H1 (cell line): ENCODE data around the gene LDLRAD4. TPM values are rescaled to one million over a fixed set of nuclear protein-coding genes. Genes with fewer than 3 reads are reported as not detected.

ENCODE experiments used
- BRCA1 ChIP-seq: IDR thresholded peaks from 2 replicates; pipeline ENCODE4 v1.6.1; 2012; ENCODE audit warnings: low read depth, low read length, improper control_type of control experiment
- CHD7 ChIP-seq: fragments of 300-600 bp; sonication (generic); IDR thresholded peaks from 2 replicates; pipeline ENCODE4 v1.7.1; 2012; ENCODE audit warnings: low read length, moderate library complexity, mild to moderate bottlenecking, inconsistent platforms; ENCODE audit not compliant: insufficient replicate concordance
- CTCF ChIP-seq, 3 experiments: IDR thresholded peaks; 1 replicate in 2 of 3; 2 replicates in 1 of 3; pipeline versions ENCODE4 v1.5.1 to v1.6.1; 2011; ENCODE audit warnings: low read length in 3 of 3, mild to moderate bottlenecking in 3 of 3, inconsistent platforms in 2 of 3, low read depth in 1 of 3, moderate library complexity in 1 of 3; ENCODE audit not compliant: insufficient read depth in 1 of 3; ENCODE audit errors: control extremely low read depth in 1 of 3
- HDAC2 ChIP-seq, 2 experiments: fragments of 300-600 bp in 1 of 2; sonication (generic) in 1 of 2; IDR thresholded peaks; 2 replicates each; pipeline ENCODE4 v1.6.1; 2011 to 2012; ENCODE audit warnings: low read depth in 2 of 2, low read length in 2 of 2, mild to moderate bottlenecking in 2 of 2, moderate library complexity in 2 of 2, borderline replicate concordance in 1 of 2, inconsistent platforms in 1 of 2
- POLR2AphosphoS5 ChIP-seq: IDR thresholded peaks from 2 replicates; pipeline ENCODE4 v1.6.1; 2011; ENCODE audit warnings: low read depth, low read length
- RNF2 ChIP-seq: fragments of 200-900, 300-1000 bp; sonication (generic); IDR thresholded peaks from 2 replicates; pipeline ENCODE4 v1.7.1; 2016; ENCODE audit warnings: borderline replicate concordance, low read depth, mild to moderate bottlenecking, antibody characterized with exemption, low read length; ENCODE audit not compliant: poor library complexity, severe bottlenecking; ENCODE audit errors: missing control alignments
- polyA plus RNA-seq, 7 experiments: library from polyadenylated mRNA; depleted of rRNA in 3 of 7; stranded (reverse) in 5 of 7; unstranded in 2 of 7; fragments of >200 nt in 5 of 7; fragments of 200-250 nt in 2 of 7; gene quantifications; 1 replicate in 5 of 7; 2 replicates in 1 of 7; 4 replicates in 1 of 7; pipeline versions ENCODE4 v1.2.1 to v1.2.3, GENCODE V29; 2011 to 2013; ENCODE audit warnings: missing spikeins in 2 of 7, mixed read lengths in 2 of 7
- total RNA-seq: library from RNA; stranded (reverse); fragmentation: NEBNext Ultra II Directional; extraction: Animal tissue kit (Norgen Biotek cat#: 25700); gene quantifications from 2 replicates; pipeline ENCODE4 v1.2.1, GENCODE V29; 2021

The LDLRAD4 gene
- total and polyA plus RNA-seq, 2 of the 8 experiments (the other 6 are each of a cell fraction or from before 2014, with no cell fraction given): 0.77 to 1.4 TPM

GRCh38 chr18:13268158-13269012 is 49.8 kb downstream of the LDLRAD4 start (continued):
- TF ChIP-seq CHD7: no peak
- TF ChIP-seq POLR2AphosphoS5: no peak
- TF ChIP-seq BRCA1: no peak
- TF ChIP-seq CTCF (IDR thresholded peaks at IDR 0.05; ENCODE audit: control extremely low read depth in 1 of 3, insufficient read depth in 1 of 3, low read depth in 1 of 3, low read length in 3 of 3): peak in 1 of 3 experiments; percentile 12; a peak in 1 of 4 replicates
- no peak for TF ChIP-seq RNF2
- no peak for TF ChIP-seq HDAC2 (IDR thresholded peaks at IDR 0.05; ENCODE audit: borderline replicate concordance in 1 of 2, low read depth in 2 of 2, low read length in 2 of 2)
